ENCODE results near the gene ANKRD44. TPM values are rescaled to one million over a fixed set of nuclear protein-coding genes. Genes with fewer than 3 reads are reported as not detected.

ANKRD44 gene
- total and polyA plus RNA-seq, 2 experiments from 2014 or later, result 2.9 to 4.9 TPM

DNA sequence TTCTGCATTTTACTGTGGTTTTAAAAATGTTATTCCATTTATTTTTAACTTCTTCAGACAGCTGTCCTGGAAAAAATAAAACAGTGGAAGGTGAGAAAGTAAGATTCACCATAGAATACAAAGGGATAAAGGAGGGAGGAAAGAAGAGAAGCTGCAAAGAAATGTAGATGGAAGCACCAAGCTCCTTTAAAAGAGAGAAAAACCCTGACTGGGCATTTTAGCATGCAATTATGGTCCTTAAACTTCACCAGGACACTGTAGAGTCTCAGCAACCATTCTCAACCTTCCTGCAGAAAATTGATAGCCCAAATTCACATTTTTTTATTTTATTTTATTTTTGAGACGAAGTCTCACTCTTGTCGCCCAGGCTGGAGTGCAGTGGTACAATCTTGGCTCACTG is 11.6 kb upstream of the ANKRD44 start:
- no peaks in the 10 kb centered on the region for H3K9me3 ChIP-seq (ENCODE audit: low read depth)
- in situ Hi-C loops (cut with MboI), result no loop called here
- H3K79me2 ChIP-seq (ENCODE audit: insufficient read depth), result no peaks in the 10 kb centered on the region
- H3K27me3 ChIP-seq (replicated peaks; ENCODE audit: insufficient read depth), result peaks cover 18% of the 10 kb centered on the region
- H3K9ac ChIP-seq, result no peak overlapping the region
- no peak for TF ChIP-seq EZH2phosphoT487 (IDR thresholded peaks at IDR 0.05; ENCODE audit: insufficient read depth, low read depth)
- no peaks in the 10 kb centered on the region for H3K4me1 ChIP-seq (ENCODE audit: insufficient read depth)
- no peaks in the 10 kb centered on the region for H4K20me1 ChIP-seq (ENCODE audit: insufficient read depth)
- no peaks in the 10 kb centered on the region for H3F3A ChIP-seq (ENCODE audit: insufficient read depth)
- no peak overlapping the region for H3K4me2 ChIP-seq (ENCODE audit: unreplicated experiment)
- no peaks in the 10 kb centered on the region for H3K36me3 ChIP-seq (ENCODE audit: low read depth)
- WGBS, 2 experiments (ENCODE audit: low coverage in 1 of 2, low lambda C conversion rate in 2 of 2, missing lambda C conversion rate in 2 of 2), result 69 to 78% methylated on average over 2 of the region's 2 CpGs
- no peak overlapping the region for H2AFZ ChIP-seq
- H3K9me2 ChIP-seq (ENCODE audit: insufficient read depth), result no peaks in the 10 kb centered on the region
- no peak overlapping the region for H3K4me3 ChIP-seq
- H3K27ac ChIP-seq, result no peak overlapping the region
- DNase-seq, result no peak

DNA sequence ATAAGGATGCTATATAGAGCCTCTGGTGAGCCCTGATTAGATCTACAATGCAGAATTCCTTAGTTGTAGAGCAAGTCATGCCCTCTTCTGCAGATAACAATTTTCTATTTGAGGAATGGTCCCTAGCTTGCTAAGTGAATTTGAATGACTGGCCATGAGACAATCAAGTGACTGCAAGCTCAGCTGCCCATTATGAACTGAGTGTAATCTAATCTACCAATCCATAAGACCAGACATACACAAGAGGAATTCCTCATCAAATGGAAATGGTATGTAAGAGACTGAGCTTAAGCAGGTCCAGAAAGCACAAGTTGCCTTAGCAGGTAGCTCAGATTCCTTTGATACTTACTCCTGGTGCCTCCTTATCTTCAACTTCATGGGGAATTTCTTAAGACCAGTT is 4.8 kb upstream of the ANKRD44 start:
- Histone ChIP-seq H3K9me3 (ENCODE audit: low read depth) (no peaks in the 10 kb centered on the region), H3K36me3 (ENCODE audit: low read depth) (no peaks in the 10 kb centered on the region), H3K9ac (no peak overlapping the region), H3K79me2 (ENCODE audit: insufficient read depth) (no peaks in the 10 kb centered on the region), H3K4me3 (no peak overlapping the region), H3K9me2 (ENCODE audit: insufficient read depth) (no peaks in the 10 kb centered on the region), H3K4me1 (ENCODE audit: insufficient read depth) (peaks cover 8% of the 10 kb centered on the region), H3F3A (ENCODE audit: insufficient read depth) (0 out of 2 replicates have a peak, but pooled peaks cover 14% of the 10 kb centered on the region), H3K27ac (no peak overlapping the region), H3K4me2 (ENCODE audit: unreplicated experiment) (no peak overlapping the region), H2AFZ (no peak overlapping the region), H3K27me3 (replicated peaks; ENCODE audit: insufficient read depth) (no peaks in the 10 kb centered on the region; the same call in 1 of the 2 replicates), H4K20me1 (ENCODE audit: insufficient read depth) (no peaks in the 10 kb centered on the region)
- in situ Hi-C loops (cut with MboI), result no loop called here
- no peak for DNase-seq
- TF ChIP-seq EZH2phosphoT487 (IDR thresholded peaks at IDR 0.05; ENCODE audit: insufficient read depth, low read depth) (no peak), EZH2 (IDR thresholded peaks at IDR 0.05; ENCODE audit: insufficient read depth, poor library complexity, severe bottlenecking) (no peak)

GRCh38 chr2:197312186-197312585 is 1.6 kb upstream of the ANKRD44 start:
- 0 out of 2 replicates have a peak, but pooled peaks cover 17% of the 10 kb centered on the region for H3F3A ChIP-seq (ENCODE audit: insufficient read depth)
- H3K36me3 ChIP-seq (ENCODE audit: low read depth), result no peaks in the 10 kb centered on the region
- H3K27ac ChIP-seq, result no peak overlapping the region
- H3K9me2 ChIP-seq (ENCODE audit: insufficient read depth), result no peaks in the 10 kb centered on the region
- 98% methylated on average over 3 of the region's 3 CpGs for WGBS, 2 experiments (ENCODE audit: low coverage in 1 of 2, low lambda C conversion rate in 2 of 2, missing lambda C conversion rate in 2 of 2)
- H2AFZ ChIP-seq, result no peak overlapping the region
- no peak for TF ChIP-seq EZH2 (IDR thresholded peaks at IDR 0.05; ENCODE audit: insufficient read depth, poor library complexity, severe bottlenecking)
- no peak for TF ChIP-seq EZH2phosphoT487 (IDR thresholded peaks at IDR 0.05; ENCODE audit: insufficient read depth, low read depth)
- H3K4me3 ChIP-seq, result no peak overlapping the region
- H3K9ac ChIP-seq, result no peak overlapping the region
- peaks cover 8% of the 10 kb centered on the region for H3K4me1 ChIP-seq (ENCODE audit: insufficient read depth)
- no peak overlapping the region for H3K4me2 ChIP-seq (ENCODE audit: unreplicated experiment)
- H3K27me3 ChIP-seq (replicated peaks; ENCODE audit: insufficient read depth), result no peaks in the 10 kb centered on the region; the same call in 1 of the 2 replicates
- in situ Hi-C loops (cut with MboI), result no loop called here
- peak; percentile 13 for DNase-seq
- H4K20me1 ChIP-seq (ENCODE audit: insufficient read depth), result no peaks in the 10 kb centered on the region
- H3K9me3 ChIP-seq (ENCODE audit: low read depth), result no peaks in the 10 kb centered on the region
- no peaks in the 10 kb centered on the region for H3K79me2 ChIP-seq (ENCODE audit: insufficient read depth)

GRCh38 chr2:197311421-197312033 is 947 bp upstream of the ANKRD44 start:
- H3K27me3 ChIP-seq (replicated peaks; ENCODE audit: insufficient read depth), result no peaks in the 10 kb centered on the region; the same call in 1 of the 2 replicates
- 17 to 27% methylated on average over 6 of the region's 6 CpGs for WGBS, 2 experiments (ENCODE audit: low coverage in 1 of 2, low lambda C conversion rate in 2 of 2, missing lambda C conversion rate in 2 of 2)
- no peaks in the 10 kb centered on the region for H3K9me3 ChIP-seq (ENCODE audit: low read depth)
- H3K4me3 ChIP-seq, result peak overlapping the region; percentile 76
- H3K9ac ChIP-seq, result peak overlapping the region; percentile 50; the same call in 1 of the 2 replicates
- DNase-seq, result peak; percentile 46
- TF ChIP-seq EZH2 (IDR thresholded peaks at IDR 0.05; ENCODE audit: insufficient read depth, poor library complexity, severe bottlenecking), result no peak
- TF ChIP-seq EZH2phosphoT487 (IDR thresholded peaks at IDR 0.05; ENCODE audit: insufficient read depth, low read depth), result no peak
- H4K20me1 ChIP-seq (ENCODE audit: insufficient read depth), result no peaks in the 10 kb centered on the region
- no peak overlapping the region for H3K27ac ChIP-seq
- peak overlapping the region; percentile 74 for H3K4me2 ChIP-seq (ENCODE audit: unreplicated experiment)
- H3K4me1 ChIP-seq (ENCODE audit: insufficient read depth), result peaks cover 14% of the 10 kb centered on the region
- H3K79me2 ChIP-seq (ENCODE audit: insufficient read depth), result no peaks in the 10 kb centered on the region
- no peaks in the 10 kb centered on the region for H3K9me2 ChIP-seq (ENCODE audit: insufficient read depth)
- H3F3A ChIP-seq (ENCODE audit: insufficient read depth), result 0 out of 2 replicates have a peak, but pooled peaks cover 20% of the 10 kb centered on the region
- peak overlapping the region; percentile 89 for H2AFZ ChIP-seq
- in situ Hi-C loops (cut with MboI), result no loop called here
- H3K36me3 ChIP-seq (ENCODE audit: low read depth), result no peaks in the 10 kb centered on the region
